Testis (tissue), 2 donors: ENCODE measurements around the gene NINL.

Experiments used
- POLR2A ChIP-seq: fragments of 450-650 bp; IDR thresholded peaks from one replicate; pipeline ENCODE4 v1.6.1; 2017; ENCODE audit warnings: antibody characterized with exemption, mild to moderate bottlenecking, moderate library complexity
- TF ChIP-seq, protein P1 (sequence below), 3 experiments: fragments of 450-650 bp in 2 of 3; fragments of 200-600 bp in 1 of 3; sonication (generic) in 1 of 3; IDR thresholded peaks; one replicate each; pipeline ENCODE4 v1.5.1; 2016 to 2019; ENCODE audit warnings: antibody characterized with exemption in 3 of 3, mild to moderate bottlenecking in 2 of 3, moderate library complexity in 1 of 3

DNA sequence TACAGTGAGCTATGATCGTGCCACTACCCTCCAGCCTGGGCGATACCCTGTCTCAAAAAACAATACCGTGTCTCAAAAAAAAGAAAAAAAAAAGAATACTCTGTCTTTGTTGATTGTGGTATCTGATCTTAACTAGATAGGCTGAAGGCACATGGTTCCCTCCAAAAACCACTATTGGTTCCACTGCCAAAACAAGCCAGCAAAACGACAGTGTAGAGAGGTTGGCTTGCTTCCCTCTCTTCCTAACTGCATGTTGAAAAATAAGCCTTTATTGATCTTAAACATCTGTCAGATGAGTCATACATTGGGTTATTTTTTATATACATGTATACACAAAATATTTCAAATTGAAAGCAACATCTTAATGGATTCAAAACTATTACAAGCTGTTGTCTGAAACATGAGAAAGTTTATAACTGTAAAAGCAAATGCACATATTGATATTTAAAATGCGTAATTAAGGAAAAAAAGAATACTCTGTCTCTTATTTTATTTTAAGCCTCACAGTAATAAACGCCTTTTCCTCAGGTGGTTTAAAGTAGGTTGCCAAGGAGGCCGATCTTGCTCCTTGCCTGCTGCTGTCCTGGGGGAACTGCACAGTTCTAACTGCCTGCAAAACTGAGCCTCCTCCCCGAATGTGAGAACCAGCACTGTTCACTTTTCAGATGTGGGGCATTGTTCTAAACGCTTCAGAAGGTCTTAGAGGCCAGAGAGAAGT, 7.0 kb upstream of the NINL start:
- TF ChIP-seq, protein P1, sequence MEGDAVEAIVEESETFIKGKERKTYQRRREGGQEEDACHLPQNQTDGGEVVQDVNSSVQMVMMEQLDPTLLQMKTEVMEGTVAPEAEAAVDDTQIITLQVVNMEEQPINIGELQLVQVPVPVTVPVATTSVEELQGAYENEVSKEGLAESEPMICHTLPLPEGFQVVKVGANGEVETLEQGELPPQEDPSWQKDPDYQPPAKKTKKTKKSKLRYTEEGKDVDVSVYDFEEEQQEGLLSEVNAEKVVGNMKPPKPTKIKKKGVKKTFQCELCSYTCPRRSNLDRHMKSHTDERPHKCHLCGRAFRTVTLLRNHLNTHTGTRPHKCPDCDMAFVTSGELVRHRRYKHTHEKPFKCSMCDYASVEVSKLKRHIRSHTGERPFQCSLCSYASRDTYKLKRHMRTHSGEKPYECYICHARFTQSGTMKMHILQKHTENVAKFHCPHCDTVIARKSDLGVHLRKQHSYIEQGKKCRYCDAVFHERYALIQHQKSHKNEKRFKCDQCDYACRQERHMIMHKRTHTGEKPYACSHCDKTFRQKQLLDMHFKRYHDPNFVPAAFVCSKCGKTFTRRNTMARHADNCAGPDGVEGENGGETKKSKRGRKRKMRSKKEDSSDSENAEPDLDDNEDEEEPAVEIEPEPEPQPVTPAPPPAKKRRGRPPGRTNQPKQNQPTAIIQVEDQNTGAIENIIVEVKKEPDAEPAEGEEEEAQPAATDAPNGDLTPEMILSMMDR (IDR thresholded peaks at IDR 0.05), result no peak
- no peak for TF ChIP-seq POLR2A
